HepG2 (cell line): ENCODE results near the gene MX2. TPM values are rescaled to one million over a fixed set of nuclear protein-coding genes. Genes with fewer than 3 reads are reported as not detected.

ENCODE experiments used
- ATAC-seq: fragments of 200-7000 bp; cut with Tn5 transposase; 3 replicates; pipeline ENCODE4 v1.9.1; 2020; ENCODE audit warnings: mild to moderate bottlenecking, moderate library complexity
- BruUV-seq: library from RNA; stranded (reverse); fragments of 400-500 nt; replicated peaks from 2 replicates; lab custom pipeline; 2021; lab: Mats Ljungman, UMichigan
- CTCF ChIA-PET: fragments of 300-600 bp; formaldehyde crosslinking; extraction: SDS; loops from one replicate; lab custom pipeline; 2021; ENCODE audit warnings: low total read pairs, inconsistent platforms, low intra/inter-chr PET ratio; lab: Yijun Ruan, JAX
- POLR2A ChIA-PET: fragments of 350-600 bp; sonication (Branson Sonifier 250); formaldehyde crosslinking; loops from one replicate; lab custom pipeline; 2020; ENCODE audit warnings: antibody characterized with exemption, inconsistent platforms; lab: Yijun Ruan, JAX
- DNase-seq: peaks from one replicate; pipeline ENCODE4 v3.0.0-alpha.2; 2015; ENCODE audit warnings: low spot score
- FAIRE-seq: peaks from 3 replicates; lab custom pipeline; 2011; peaks lifted over from hg19 to GRCh38; lab: Jason Lieb, UNC
- H2AFZ ChIP-seq: one replicate; pipeline ENCODE4 v1.6.1; 2011; ENCODE audit warnings: low read length, inconsistent platforms
- H3K27ac ChIP-seq: fragments of 300-600 bp; 3 replicates; pipeline ENCODE4 v1.8.0; 2011; ENCODE audit warnings: mixed run types, mild to moderate bottlenecking, mixed read lengths, low read length, inconsistent platforms; ENCODE audit not compliant: insufficient read depth; ENCODE audit errors: extremely low read length
- H3K27me3 ChIP-seq, 2 experiments: fragments of 200-600 bp in 1 of 2; 2 replicates in 1 of 2; 3 replicates in 1 of 2; pipeline versions ENCODE4 v1.6.0 to v1.8.0; 2011; ENCODE audit warnings: low read length in 2 of 2, mild to moderate bottlenecking in 2 of 2, moderate library complexity in 2 of 2, inconsistent platforms in 1 of 2; ENCODE audit not compliant: insufficient read depth in 2 of 2, control insufficient read depth in 1 of 2
- H3K36me3 ChIP-seq, 2 experiments: fragments of 200-600 bp in 1 of 2; replicated peaks in 1 of 2; 2 replicates in 1 of 2; 3 replicates in 1 of 2; pipeline versions ENCODE4 v1.5.1 to v1.8.0; 2011; ENCODE audit warnings: low read length in 2 of 2, inconsistent platforms in 1 of 2; ENCODE audit not compliant: insufficient read depth in 2 of 2, control insufficient read depth in 1 of 2
- H3K4me1 ChIP-seq: 2 replicates; pipeline ENCODE4 v1.5.1; 2012; ENCODE audit warnings: low read length, inconsistent platforms; ENCODE audit not compliant: insufficient read depth
- H3K4me2 ChIP-seq: 2 replicates; pipeline ENCODE4 v1.6.0; 2011; ENCODE audit warnings: low read depth, low read length, inconsistent platforms
- H3K4me3 ChIP-seq, 3 experiments: fragments of 200-600 bp in 1 of 3; sonication (generic), shearing (Covaris generic) in 1 of 3; replicated peaks in 1 of 3; 2 replicates each; pipeline ENCODE4 v1.5.1; 2011 to 2016; ENCODE audit warnings: low read length in 3 of 3, inconsistent platforms in 2 of 3, low read depth in 2 of 3, mild to moderate bottlenecking in 2 of 3, control low read depth in 1 of 3, mixed read lengths in 1 of 3; ENCODE audit not compliant: insufficient read depth in 1 of 3
- H3K79me2 ChIP-seq: one replicate; pipeline ENCODE4 v1.6.1; 2011; ENCODE audit warnings: low read length, inconsistent platforms; ENCODE audit not compliant: insufficient read depth
- H3K9ac ChIP-seq: 2 replicates; pipeline ENCODE4 v1.6.0; 2011; ENCODE audit warnings: mild to moderate bottlenecking, low read depth, low read length, inconsistent platforms; ENCODE audit not compliant: insufficient read depth
- H3K9me3 ChIP-seq: 2 replicates; pipeline ENCODE4 v1.5.1; 2012; ENCODE audit warnings: mild to moderate bottlenecking, low read length
- H4K20me1 ChIP-seq: 2 replicates; pipeline ENCODE4 v1.6.0; 2011; ENCODE audit warnings: inconsistent platforms, mild to moderate bottlenecking, low read length, moderate library complexity; ENCODE audit not compliant: insufficient read depth
- BCL3 ChIP-seq: sonication (generic); formaldehyde crosslinking; IDR thresholded peaks from 2 replicates; pipeline ENCODE4 v1.5.1; 2020; ENCODE audit warnings: mild to moderate bottlenecking, missing genetic modification reagents, moderate library complexity
- CCDC6 ChIP-seq: sonication (generic); formaldehyde crosslinking; IDR thresholded peaks from 2 replicates; pipeline ENCODE4 v1.8.1; 2022; ENCODE audit warnings: mild to moderate bottlenecking, missing genetic modification reagents, moderate library complexity
- CEBPB ChIP-seq: IDR thresholded peaks from 2 replicates; pipeline ENCODE4 v1.6.1; 2011; ENCODE audit warnings: low read depth, low read length, improper control_type of control experiment, borderline replicate concordance
- ELF1 ChIP-seq: sonication (generic); formaldehyde crosslinking; IDR thresholded peaks from 2 replicates; pipeline ENCODE4 v1.4.0; 2020; ENCODE audit warnings: missing genetic modification reagents
- HIVEP1 ChIP-seq: sonication (generic); formaldehyde crosslinking; IDR thresholded peaks from 2 replicates; pipeline ENCODE4 v1.4.0; 2020; ENCODE audit warnings: mild to moderate bottlenecking, missing genetic modification reagents
- KMT2B ChIP-seq: IDR thresholded peaks from 2 replicates; pipeline ENCODE4 v1.6.1; 2016; ENCODE audit warnings: missing genetic modification reagents, missing compliant biosample characterization
- MLLT10 ChIP-seq: sonication (generic); formaldehyde crosslinking; IDR thresholded peaks from 2 replicates; pipeline ENCODE4 v1.4.0; 2020; ENCODE audit warnings: missing genetic modification reagents
- RBAK ChIP-seq: sonication (generic); formaldehyde crosslinking; IDR thresholded peaks from 2 replicates; pipeline ENCODE4 v1.5.1; 2020; ENCODE audit warnings: mild to moderate bottlenecking, missing genetic modification reagents
- REPIN1 ChIP-seq: sonication (generic); formaldehyde crosslinking; IDR thresholded peaks from 2 replicates; pipeline ENCODE4 v1.8.0; 2022; ENCODE audit warnings: missing genetic modification reagents, low read depth, mild to moderate bottlenecking, borderline replicate concordance
- SATB2 ChIP-seq: sonication (generic); formaldehyde crosslinking; IDR thresholded peaks from 2 replicates; pipeline ENCODE4 v1.5.0; 2020; ENCODE audit warnings: missing genetic modification reagents
- TCF7 ChIP-seq: sonication (generic); IDR thresholded peaks from 2 replicates; pipeline ENCODE4 v1.6.1; 2016; ENCODE audit warnings: antibody characterized with exemption, low read depth
- TMF1 ChIP-seq: sonication (generic); formaldehyde crosslinking; IDR thresholded peaks from 2 replicates; pipeline ENCODE4 v1.8.1; 2022; ENCODE audit warnings: low read depth, missing genetic modification reagents
- ZIK1 ChIP-seq: sonication (generic); formaldehyde crosslinking; IDR thresholded peaks from 2 replicates; pipeline ENCODE4 v1.5.0; 2020; ENCODE audit warnings: mild to moderate bottlenecking, low read depth, missing genetic modification reagents, borderline replicate concordance
- ZNF331 ChIP-seq: sonication (generic); formaldehyde crosslinking; IDR thresholded peaks from 2 replicates; pipeline ENCODE4 v1.4.0; 2020; ENCODE audit warnings: missing genetic modification reagents
- WGBS: methylation state at CpG from one replicate; pipeline ENCODE4 v1.1.6; 2017; ENCODE audit warnings: low lambda C conversion rate; 5-methylcytosine and 5-hydroxymethylcytosine counted together
- in situ Hi-C: cut with HindIII; loops from 2 replicates; pipeline ENCODE4 v1.10.0; 2017; ENCODE audit warnings: low pct_unique_long_range_greater_than_20kb; ENCODE audit not compliant: extremely low pct_ligation_motif_present
- intact Hi-C: fragments of 100-400 bp; cut with micrococcal nuclease; formaldehyde crosslinking; loops from one replicate; pipeline ENCODE4 v1.10.0; 2022; ENCODE audit not compliant: unreplicated experiment
- polyA plus RNA-seq, 8 experiments: library from polyadenylated mRNA; depleted of rRNA in 3 of 8; stranded (reverse) in 7 of 8; unstranded in 1 of 8; fragments of >200 nt; fragmentation: Illumina TruSeq in 4 of 8; extraction: Trizol in 4 of 8; gene quantifications; 2 replicates each; pipeline versions ENCODE4 v1.2.1 to v1.2.3, GENCODE V29; 2011 to 2016; ENCODE audit warnings: low read depth in 4 of 8, missing spikeins in 1 of 8, mixed read lengths in 1 of 8; ENCODE audit not compliant: insufficient read depth in 1 of 8
- total RNA-seq, 5 experiments: library from RNA; depleted of rRNA; stranded (reverse); fragments of >200 nt; fragmentation: Illumina TruSeq; extraction: Trizol; gene quantifications; 2 replicates each; pipeline ENCODE4 v1.2.3, GENCODE V29; 2016; ENCODE audit warnings: low read depth in 1 of 5
- TF ChIP-seq, protein P1 (sequence below): sonication (generic); formaldehyde crosslinking; IDR thresholded peaks from 2 replicates; pipeline ENCODE4 v1.5.1; 2020; ENCODE audit warnings: missing genetic modification reagents, mild to moderate bottlenecking, borderline replicate concordance
- TF ChIP-seq, protein P2 (sequence below): sonication (generic); formaldehyde crosslinking; IDR thresholded peaks from 2 replicates; pipeline ENCODE4 v1.5.1; 2020; ENCODE audit warnings: mild to moderate bottlenecking, moderate library complexity, missing genetic modification reagents
- TF ChIP-seq, protein P3 (sequence below): sonication (generic); formaldehyde crosslinking; IDR thresholded peaks from 2 replicates; pipeline ENCODE4 v1.9.0; 2021; ENCODE audit warnings: missing genetic modification reagents, mild to moderate bottlenecking, borderline replicate concordance
- TF ChIP-seq, protein P4 (sequence below): fragments of 450-650 bp; IDR thresholded peaks from 2 replicates; pipeline ENCODE4 v1.6.1; 2017; ENCODE audit warnings: mild to moderate bottlenecking

Gene MX2
- total and polyA plus RNA-seq, 2 of the 13 experiments (the other 11 are each of a cell fraction or from before 2014, with no cell fraction given), result 24.0 to 35.7 TPM

DNA sequence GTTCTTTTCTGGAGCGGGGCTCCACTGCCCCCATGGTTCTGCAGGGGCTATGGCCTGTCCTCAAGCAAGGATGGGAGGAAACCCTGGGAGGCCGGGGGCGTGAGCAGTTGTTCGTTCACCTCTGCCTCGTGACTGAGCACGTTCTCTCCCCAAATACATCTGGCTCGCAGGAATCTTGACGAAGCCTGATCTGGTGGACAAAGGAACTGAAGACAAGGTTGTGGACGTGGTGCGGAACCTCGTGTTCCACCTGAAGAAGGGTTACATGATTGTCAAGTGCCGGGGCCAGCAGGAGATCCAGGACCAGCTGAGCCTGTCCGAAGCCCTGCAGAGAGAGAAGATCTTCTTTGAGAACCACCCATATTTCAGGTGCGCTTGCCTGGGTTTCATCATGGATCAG lies 79.7 kb downstream of the MX2 start:
- DNase-seq, result no peak
- WGBS, result 84% methylated on average over 14 of the region's 14 CpGs
- ChIA-PET CTCF (no interaction called here), POLR2A (no interaction called here)
- Histone ChIP-seq H4K20me1 (no peaks in the 10 kb centered on the region), H3K9me3 (no peaks in the 10 kb centered on the region), H2AFZ (no peak overlapping the region), H3K27ac (no peak overlapping the region), H3K79me2 (no peaks in the 10 kb centered on the region), H3K27me3 (no peaks in the 10 kb centered on the region), H3K4me2 (no peak overlapping the region), H3K9ac (no peak overlapping the region), H3K4me1 (no peaks in the 10 kb centered on the region), H3K4me3 (no peak overlapping the region), H3K36me3 (no peaks in the 10 kb centered on the region)
- BruUV-seq, result no TSS peak
- no peak for FAIRE-seq
- no peak for ATAC-seq
- intact Hi-C loops, result no loop called here
- in situ Hi-C loops, result no loop called here
- TF ChIP-seq CCDC6 (CRISPR knock-in tag) (no peak), HIVEP1 (CRISPR knock-in tag) (no peak), TCF7 (no peak), SATB2 (no peak), CEBPB (no peak), BCL3 (CRISPR knock-in tag) (no peak), REPIN1 (CRISPR knock-in tag) (no peak), TMF1 (CRISPR knock-in tag) (no peak), ZNF331 (CRISPR knock-in tag) (no peak), ZIK1 (no peak), ELF1 (CRISPR knock-in tag) (no peak), KMT2B (CRISPR knock-in tag) (no peak), RBAK (CRISPR knock-in tag) (no peak), MLLT10 (CRISPR knock-in tag) (no peak)
- TF ChIP-seq, protein P1, sequence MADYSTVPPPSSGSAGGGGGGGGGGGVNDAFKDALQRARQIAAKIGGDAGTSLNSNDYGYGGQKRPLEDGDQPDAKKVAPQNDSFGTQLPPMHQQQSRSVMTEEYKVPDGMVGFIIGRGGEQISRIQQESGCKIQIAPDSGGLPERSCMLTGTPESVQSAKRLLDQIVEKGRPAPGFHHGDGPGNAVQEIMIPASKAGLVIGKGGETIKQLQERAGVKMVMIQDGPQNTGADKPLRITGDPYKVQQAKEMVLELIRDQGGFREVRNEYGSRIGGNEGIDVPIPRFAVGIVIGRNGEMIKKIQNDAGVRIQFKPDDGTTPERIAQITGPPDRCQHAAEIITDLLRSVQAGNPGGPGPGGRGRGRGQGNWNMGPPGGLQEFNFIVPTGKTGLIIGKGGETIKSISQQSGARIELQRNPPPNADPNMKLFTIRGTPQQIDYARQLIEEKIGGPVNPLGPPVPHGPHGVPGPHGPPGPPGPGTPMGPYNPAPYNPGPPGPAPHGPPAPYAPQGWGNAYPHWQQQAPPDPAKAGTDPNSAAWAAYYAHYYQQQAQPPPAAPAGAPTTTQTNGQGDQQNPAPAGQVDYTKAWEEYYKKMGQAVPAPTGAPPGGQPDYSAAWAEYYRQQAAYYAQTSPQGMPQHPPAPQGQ (CRISPR knock-in tag), result no peak
- TF ChIP-seq, protein P2, sequence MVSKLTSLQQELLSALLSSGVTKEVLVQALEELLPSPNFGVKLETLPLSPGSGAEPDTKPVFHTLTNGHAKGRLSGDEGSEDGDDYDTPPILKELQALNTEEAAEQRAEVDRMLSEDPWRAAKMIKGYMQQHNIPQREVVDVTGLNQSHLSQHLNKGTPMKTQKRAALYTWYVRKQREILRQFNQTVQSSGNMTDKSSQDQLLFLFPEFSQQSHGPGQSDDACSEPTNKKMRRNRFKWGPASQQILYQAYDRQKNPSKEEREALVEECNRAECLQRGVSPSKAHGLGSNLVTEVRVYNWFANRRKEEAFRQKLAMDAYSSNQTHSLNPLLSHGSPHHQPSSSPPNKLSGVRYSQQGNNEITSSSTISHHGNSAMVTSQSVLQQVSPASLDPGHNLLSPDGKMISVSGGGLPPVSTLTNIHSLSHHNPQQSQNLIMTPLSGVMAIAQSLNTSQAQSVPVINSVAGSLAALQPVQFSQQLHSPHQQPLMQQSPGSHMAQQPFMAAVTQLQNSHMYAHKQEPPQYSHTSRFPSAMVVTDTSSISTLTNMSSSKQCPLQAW (CRISPR knock-in tag), result no peak
- TF ChIP-seq, protein P3, sequence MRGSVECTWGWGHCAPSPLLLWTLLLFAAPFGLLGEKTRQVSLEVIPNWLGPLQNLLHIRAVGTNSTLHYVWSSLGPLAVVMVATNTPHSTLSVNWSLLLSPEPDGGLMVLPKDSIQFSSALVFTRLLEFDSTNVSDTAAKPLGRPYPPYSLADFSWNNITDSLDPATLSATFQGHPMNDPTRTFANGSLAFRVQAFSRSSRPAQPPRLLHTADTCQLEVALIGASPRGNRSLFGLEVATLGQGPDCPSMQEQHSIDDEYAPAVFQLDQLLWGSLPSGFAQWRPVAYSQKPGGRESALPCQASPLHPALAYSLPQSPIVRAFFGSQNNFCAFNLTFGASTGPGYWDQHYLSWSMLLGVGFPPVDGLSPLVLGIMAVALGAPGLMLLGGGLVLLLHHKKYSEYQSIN (CRISPR knock-in tag), result no peak
- TF ChIP-seq, protein P4, sequence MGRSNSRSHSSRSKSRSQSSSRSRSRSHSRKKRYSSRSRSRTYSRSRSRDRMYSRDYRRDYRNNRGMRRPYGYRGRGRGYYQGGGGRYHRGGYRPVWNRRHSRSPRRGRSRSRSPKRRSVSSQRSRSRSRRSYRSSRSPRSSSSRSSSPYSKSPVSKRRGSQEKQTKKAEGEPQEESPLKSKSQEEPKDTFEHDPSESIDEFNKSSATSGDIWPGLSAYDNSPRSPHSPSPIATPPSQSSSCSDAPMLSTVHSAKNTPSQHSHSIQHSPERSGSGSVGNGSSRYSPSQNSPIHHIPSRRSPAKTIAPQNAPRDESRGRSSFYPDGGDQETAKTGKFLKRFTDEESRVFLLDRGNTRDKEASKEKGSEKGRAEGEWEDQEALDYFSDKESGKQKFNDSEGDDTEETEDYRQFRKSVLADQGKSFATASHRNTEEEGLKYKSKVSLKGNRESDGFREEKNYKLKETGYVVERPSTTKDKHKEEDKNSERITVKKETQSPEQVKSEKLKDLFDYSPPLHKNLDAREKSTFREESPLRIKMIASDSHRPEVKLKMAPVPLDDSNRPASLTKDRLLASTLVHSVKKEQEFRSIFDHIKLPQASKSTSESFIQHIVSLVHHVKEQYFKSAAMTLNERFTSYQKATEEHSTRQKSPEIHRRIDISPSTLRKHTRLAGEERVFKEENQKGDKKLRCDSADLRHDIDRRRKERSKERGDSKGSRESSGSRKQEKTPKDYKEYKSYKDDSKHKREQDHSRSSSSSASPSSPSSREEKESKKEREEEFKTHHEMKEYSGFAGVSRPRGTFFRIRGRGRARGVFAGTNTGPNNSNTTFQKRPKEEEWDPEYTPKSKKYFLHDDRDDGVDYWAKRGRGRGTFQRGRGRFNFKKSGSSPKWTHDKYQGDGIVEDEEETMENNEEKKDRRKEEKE, result no peak
